Hematopoietic multipotent progenitor cell treated with erythropoietin and hydrocortisone succinate and interleukin-3 and kit ligand, for 6 days (in vitro differentiated cells): ENCODE data around the gene NDUFB7.
A peak's percentile ranks its signal among the peaks of the same experiment; 100 is the strongest.
"Not testable (repeated sequence)": the region's sequence is repeated elsewhere in the genome, so short reads cannot be mapped to it uniquely, and the experiment has no call there.

ENCODE experiments used
- DNase-seq: peaks from one replicate; pipeline ENCODE4 v3.0.0-alpha.2; 2015

Gene NDUFB7

GRCh38 chr19:14553042-14553938 lies 18.6 kb downstream of the NDUFB7 start:
- DNase-seq: no peak

DNA sequence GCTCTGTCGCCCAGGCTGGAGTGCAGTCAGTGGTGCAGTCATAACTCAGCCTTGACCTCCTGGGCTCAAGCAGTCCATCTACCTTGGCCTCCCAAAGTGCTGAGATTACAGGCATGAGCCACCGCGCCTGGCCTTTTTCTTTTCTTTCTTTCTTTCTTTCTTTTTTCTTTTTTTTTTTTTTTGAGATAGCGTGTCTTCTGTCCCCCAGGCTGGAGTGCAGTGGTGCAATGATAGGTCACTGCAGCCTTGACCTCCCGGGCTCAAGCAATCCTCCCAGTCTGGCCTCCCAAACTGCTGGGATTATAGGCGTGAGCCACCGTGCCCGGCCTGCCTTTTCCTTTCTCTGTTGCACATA lies 19.9 kb downstream of the NDUFB7 start:
- DNase-seq: not testable (repeated sequence)

DNA sequence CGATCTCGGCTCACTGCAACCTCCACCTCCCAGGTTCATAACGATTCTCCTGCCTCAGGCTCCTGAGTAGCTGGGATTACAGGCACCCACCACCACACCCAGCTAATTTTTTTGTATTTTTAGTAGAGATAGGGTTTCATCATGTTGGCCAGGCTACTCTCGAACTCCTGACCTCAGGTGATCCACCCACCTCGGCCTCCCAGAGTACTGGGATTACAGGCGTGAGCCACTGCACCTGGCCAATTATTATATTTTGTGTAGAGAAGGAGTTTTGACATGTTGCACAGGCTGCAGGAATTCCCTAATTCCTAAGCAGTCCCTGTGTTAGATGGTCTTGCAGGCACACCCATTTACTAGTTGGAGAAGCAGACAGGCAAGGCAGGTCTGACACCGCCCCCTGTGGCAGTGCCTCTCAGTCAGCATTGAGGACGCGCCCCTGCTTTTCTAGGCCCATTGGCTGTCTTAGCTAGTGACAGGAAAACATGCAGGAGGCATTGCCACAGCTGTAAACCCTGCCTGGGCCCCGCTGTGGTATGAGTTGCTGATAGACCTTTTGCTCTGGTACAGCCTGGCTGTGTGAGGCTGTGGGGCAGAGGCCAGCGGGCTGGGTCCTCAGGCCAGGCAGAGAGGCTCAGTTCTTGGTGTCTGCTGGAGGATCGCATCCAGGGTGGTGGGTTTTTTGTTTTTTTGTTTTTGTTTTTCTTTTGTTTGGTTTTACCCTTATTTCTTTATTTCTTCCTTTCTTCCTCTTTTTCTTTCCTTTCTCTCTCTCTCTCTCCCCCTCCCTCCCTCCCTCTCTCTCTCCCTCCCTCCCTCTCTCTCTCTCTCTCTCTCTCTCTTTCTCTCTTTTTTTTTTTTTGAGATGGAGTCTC lies 20.5 kb downstream of the NDUFB7 start:
- peak; percentile 96 for DNase-seq

DNA sequence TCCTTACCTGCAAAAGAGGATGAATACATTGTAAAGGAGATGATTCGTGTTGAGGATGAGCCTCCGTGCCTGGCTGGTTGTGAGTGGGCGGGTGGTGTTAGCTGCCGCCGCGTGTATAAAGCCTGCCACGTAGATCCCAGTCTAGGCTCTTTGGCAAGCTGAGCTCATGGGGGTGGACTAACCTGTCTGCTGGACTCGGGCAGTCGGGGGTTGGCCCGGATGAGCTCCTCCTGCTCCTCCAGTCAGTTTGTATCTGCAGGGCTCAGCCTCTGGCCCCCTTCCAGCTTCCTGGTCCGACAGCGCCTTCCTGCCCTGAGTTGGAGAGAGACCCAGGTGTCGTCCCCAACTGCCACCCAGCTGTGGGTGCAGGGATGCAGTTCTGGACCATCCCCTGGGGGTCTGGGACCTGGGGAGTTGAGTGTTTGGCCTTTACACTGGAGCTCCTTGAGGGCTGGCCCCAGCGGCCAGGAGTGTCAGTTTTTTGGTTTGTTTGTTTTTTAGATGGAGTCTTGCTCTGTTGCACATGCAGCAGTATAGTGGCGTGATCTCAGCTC lies 21.6 kb downstream of the NDUFB7 start:
- no peak for DNase-seq

DNA sequence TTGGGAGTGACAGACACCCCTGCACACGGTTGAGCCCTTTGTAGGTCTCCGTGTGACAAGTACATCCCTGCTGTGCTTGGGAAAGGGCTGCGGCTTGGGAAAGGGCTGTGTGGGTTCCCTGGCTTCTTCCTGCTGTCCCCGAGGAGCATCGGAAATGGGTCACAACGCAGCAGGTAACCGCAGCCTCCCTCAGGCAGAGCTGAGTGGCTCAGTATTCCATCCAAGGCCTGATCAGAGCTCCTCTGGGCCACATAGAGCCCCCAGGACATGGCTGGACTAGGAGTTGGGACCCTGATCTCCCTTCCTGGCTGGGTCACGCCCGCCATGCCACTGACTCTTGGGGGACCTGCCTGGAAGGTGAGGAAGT lies 26.2 kb downstream of the NDUFB7 start:
- DNase-seq: no peak

DNA sequence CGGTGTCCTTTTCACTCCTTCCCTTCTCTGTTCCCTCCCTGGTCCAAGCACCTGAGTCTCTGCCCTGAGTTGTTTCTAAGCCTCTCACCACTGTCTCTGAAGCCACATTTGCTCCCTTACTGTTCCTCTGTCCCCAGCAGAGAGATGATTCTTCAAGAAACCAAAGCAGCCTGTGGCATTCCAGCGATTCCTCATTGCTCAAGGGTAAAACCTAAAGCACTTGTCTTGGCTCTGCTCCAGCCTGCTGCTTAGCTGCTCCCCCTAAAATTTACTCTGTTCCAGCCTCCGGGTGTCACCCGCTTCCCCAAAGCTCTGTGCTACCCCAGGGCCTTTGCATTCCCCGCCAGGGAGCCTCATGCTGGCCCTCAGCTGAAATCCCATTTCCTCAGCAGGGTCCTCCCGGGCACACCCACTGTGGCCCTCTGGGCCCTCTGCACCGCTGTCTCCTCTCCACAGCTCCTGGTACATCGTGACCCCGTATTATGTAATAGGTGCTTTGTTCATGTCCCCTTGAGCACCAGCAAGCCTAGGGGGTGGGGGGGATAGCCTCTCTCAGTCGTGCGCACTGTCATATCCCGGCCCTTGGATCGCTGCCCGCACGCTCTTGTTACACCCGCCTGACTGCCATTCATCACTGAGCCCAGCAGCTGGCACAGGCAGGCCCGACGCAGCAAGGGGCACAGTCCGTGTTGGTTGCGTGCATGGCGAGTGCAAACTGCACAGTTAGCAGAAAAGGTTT lies 26.7 kb downstream of the NDUFB7 start:
- no peak for DNase-seq

DNA sequence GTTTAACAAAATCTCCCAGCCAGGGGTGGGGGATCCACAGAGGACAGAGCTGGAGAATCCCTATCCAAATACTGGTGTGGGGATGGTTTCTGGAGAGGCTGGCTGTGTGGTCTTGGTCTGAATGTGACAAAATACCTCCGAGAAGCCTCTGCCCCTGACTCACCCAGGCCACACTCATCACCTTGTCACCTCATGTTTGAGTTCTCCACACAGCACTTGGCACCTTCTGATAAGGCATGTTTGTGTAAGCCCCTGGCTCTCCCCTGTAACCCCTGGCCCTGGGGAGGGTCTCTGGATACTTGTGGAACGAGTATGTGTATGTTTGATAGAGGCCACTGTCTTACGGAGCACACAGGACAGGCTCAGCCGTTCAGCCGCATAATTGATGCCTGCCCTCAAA lies 27.8 kb downstream of the NDUFB7 start:
- DNase-seq: no peak

GRCh38 chr19:14542711-14543328 lies 29.0 kb downstream of the NDUFB7 start:
- peak; percentile 61 for DNase-seq

DNA sequence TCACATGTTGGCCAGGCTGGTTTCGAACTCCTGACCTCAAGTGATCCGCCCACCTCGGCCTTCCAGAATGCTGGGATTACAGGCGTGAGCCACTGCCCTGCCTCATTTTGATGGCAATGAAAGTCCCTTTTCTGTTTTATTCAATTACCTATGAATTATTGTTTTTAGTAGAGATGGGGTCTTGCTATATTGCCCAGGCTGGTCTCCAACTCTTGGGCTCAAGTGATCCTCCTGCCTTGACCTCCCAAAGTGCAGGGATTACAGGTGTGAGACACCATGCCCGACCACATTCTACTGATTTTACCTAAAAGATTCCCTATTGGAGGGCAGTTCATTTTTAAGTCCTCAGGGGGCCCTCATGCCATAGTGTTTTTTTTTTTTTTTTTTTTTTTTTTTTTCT lies 29.9 kb downstream of the NDUFB7 start:
- DNase-seq: not testable (repeated sequence)

DNA sequence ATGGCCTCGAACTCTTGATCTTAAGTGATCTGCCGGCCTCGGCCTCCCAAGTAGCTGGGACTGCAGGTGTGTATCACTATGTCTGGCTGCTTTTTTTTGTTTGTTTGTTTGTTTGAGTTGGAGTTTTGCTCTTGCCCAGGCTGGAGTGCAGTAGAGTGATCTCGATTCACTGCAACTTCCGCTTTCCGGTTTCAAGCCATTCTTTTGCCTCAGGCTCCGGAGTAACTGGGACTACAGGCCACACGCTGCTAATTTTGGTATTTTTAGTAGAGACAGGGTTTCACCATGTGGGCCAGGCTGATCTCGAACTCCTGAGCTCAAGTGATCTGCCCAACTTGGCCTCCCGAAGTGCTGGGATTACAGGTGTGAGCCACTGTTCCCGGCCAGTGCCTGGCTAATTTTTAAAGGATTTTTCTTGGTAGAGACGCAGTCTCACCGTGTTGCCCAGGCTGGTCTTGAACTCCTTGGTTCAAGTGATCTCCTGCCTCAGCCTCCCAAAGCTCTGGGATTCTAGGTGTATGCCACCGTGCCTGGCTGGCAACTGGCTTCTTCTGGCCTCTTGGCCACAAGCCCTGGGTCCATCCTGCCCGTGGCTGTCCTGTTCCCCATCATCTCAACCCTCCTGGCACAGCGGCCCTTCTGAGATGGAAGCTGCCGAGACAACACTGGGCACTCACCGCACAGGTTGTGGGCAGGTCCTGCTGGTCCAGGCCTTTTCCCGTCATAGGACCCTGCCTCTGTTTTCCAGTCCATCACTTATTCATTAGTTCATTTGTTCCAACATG lies 30.9 kb downstream of the NDUFB7 start:
- no peak for DNase-seq

- DNase-seq: peak; percentile 96
Measured at GRCh38 chr19:14536926-14537692, 34.8 kb downstream of the NDUFB7 start.

GRCh38 chr19:14533450-14533849 lies 38.4 kb downstream of the NDUFB7 start:
- no peak for DNase-seq

- no peak for DNase-seq
Measured at GRCh38 chr19:14530506-14530905, 41.4 kb downstream of the NDUFB7 start.

GRCh38 chr19:14530005-14530348 lies 41.9 kb downstream of the NDUFB7 start:
- peak; percentile 60 for DNase-seq

DNA sequence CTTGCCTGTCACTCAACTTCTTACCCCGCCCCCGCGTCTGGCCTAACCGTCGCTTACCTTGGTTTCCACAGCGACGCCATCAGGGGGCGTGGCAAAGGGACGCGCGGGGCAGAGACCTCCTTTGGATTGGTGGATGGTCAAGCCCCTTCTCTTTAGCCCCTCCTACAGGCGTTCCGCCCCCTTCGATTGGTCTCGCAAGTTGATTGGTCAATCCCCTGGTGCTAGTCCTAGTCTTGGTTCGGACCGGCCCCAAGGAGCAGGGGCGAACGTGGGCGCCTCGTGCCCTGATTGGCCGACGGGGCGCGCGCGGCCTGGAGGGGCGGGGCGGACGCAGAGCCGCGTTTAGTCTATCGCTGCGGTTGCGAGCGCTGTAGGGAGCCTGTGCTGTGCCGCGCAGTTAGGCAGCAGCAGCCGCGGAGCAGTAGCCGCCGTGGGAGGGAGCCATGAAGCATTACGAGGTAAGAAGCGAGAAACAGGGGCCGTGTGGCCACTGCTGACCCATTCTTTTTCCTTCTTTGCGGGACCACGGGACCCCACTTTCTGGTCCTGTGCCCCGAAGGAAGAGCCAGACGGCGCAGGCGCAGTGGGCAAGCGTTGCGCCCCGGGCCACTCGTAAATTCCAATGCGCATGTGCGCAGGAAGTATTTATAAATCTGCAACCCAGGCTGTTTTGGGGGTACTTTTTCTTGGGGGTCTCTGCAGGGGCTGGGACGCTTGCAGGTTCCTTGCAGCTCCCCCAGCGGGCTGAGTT lies 42.4 kb downstream of the NDUFB7 start, which contains the start of gene TECR:
Gene TECR, plus strand, starts transcription at position 341 of the 751 bp plus-strand sequence. Its CDS starts 103 bp downstream, at position 444.
- peak; percentile 100 for DNase-seq

- DNase-seq: no peak
Measured at GRCh38 chr19:14528419-14529253, 43.2 kb downstream of the NDUFB7 start.

DNA sequence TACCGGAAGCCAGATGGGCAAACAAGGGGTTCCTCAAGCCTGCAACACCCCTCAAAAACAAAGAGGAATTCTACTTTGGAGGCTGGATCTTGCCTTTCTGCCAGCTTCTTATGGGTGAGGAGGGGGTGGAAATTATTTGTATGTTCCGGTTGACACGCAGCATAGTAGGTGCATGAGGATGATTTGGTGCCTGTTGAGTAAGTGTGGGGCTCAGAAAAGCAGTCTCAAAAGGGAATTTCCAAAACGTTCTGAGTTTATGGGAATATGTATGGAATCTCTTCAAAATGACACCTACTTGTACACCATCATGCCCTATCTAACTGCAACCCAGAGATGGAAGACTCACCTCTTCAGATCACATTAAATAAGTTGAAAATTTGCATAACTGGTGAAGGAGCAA lies 45.4 kb downstream of the NDUFB7 start:
- no peak for DNase-seq

DNA sequence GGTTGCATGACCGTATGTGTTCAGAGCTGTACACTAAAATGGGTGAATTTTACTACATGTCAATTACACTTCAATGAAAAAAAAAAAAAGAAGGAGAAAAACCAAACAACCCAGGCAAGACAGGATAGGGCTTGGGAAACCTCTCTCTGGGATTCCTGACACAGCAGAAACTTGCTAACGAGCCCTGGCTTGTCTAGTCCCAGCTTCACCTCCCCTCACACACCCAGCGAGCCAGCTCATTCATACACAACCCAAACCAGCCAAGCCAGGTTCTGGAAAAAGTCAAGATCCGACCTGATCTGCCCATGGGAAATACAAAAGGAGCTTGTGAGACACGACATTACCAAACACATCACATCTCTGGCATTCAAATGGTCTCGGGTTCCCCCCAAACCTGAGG lies 46.1 kb downstream of the NDUFB7 start:
- no peak for DNase-seq

DNA sequence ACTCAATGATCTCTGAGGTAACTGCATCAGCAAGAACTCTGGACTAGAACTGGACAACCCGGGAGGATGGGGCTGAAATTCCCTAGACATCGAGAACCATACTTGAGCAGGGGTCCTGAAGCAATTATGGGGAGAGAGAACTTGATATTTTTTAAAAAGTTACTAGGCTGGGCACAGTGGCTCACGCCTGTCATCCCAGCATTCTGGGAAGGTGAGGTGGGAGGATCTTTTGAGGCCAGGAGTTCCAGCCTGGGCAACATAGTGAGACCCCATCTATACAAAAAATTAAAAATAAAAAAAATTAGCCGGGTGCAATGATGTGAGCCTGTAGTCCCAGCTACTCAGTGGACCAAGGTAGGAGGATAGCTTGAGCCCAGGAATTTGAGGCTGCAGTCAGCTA lies 51.3 kb downstream of the NDUFB7 start:
- DNase-seq: no peak
